Fibroblast of upper back skin (primary cell): ENCODE data around the gene MSANTD2.
A peak's percentile ranks its signal among the peaks of the same experiment; 100 is the strongest.

Experiments used
- DNase-seq: peaks from one replicate; pipeline ENCODE4 v3.0.0-alpha.2; 2013

The MSANTD2 gene

GRCh38 chr11:124800226-124800929, at the start of gene MSANTD2:
Gene MSANTD2, minus strand, starts transcription at chr11:124800406. Its CDS starts 26 bp downstream, at chr11:124800380.
- DNase-seq = peak; percentile 79

GRCh38 chr11:124846070-124846673, 46.0 kb upstream of the MSANTD2 start:
- DNase-seq = no peak

- DNase-seq = no peak
Observed at GRCh38 chr11:124844664-124845079, 44.5 kb upstream of the MSANTD2 start.

- no peak for DNase-seq
Observed at GRCh38 chr11:124843616-124843910, 43.4 kb upstream of the MSANTD2 start.

GRCh38 chr11:124842305-124842704, 42.1 kb upstream of the MSANTD2 start:
- DNase-seq = no peak

- no peak for DNase-seq
Observed at GRCh38 chr11:124841840-124842239, 41.6 kb upstream of the MSANTD2 start.

- no peak for DNase-seq
Observed at GRCh38 chr11:124841201-124841600, 41.0 kb upstream of the MSANTD2 start.

GRCh38 chr11:124840666-124841065, 40.5 kb upstream of the MSANTD2 start:
- no peak for DNase-seq

- DNase-seq = no peak
Observed at GRCh38 chr11:124839972-124840621, 39.9 kb upstream of the MSANTD2 start.

- no peak for DNase-seq
Observed at GRCh38 chr11:124839128-124839971, 39.1 kb upstream of the MSANTD2 start.

- DNase-seq = no peak
Observed at GRCh38 chr11:124838805-124839127, 38.6 kb upstream of the MSANTD2 start.

- peak; percentile 79 for DNase-seq
Observed at GRCh38 chr11:124837491-124837856, 37.3 kb upstream of the MSANTD2 start.

GRCh38 chr11:124835918-124836317, 35.7 kb upstream of the MSANTD2 start:
- DNase-seq = no peak

- DNase-seq = no peak
Observed at GRCh38 chr11:124834526-124835180, 34.4 kb upstream of the MSANTD2 start.

GRCh38 chr11:124832571-124832970, 32.4 kb upstream of the MSANTD2 start:
- DNase-seq = no peak

- no peak for DNase-seq
Observed at GRCh38 chr11:124831897-124832296, 31.7 kb upstream of the MSANTD2 start.

- no peak for DNase-seq
Observed at GRCh38 chr11:124830749-124831148, 30.5 kb upstream of the MSANTD2 start.

- peak; percentile 17 for DNase-seq
Observed at GRCh38 chr11:124829986-124830385, 29.8 kb upstream of the MSANTD2 start.

GRCh38 chr11:124825876-124826275, 25.7 kb upstream of the MSANTD2 start:
- DNase-seq = no peak

- no peak for DNase-seq
Observed at GRCh38 chr11:124823512-124824376, 23.5 kb upstream of the MSANTD2 start.

GRCh38 chr11:124821995-124822730, 22.0 kb upstream of the MSANTD2 start:
- no peak for DNase-seq
